GM23338 (cell line): ENCODE data around the gene FSTL3. TPM values are rescaled to one million over a fixed set of nuclear protein-coding genes. Genes with fewer than 3 reads are reported as not detected.

Source experiments
- ATAC-seq: fragments of 200-7000 bp; cut with Tn5 transposase; 3 replicates; pipeline ENCODE4 v1.9.1; 2020
- DNase-seq: peaks from one replicate; pipeline ENCODE4 v3.0.0-alpha.2; 2015; ENCODE audit warnings: low spot score
- H2AFZ ChIP-seq: fragments of 200-600 bp; sonication (generic); 2 replicates; pipeline ENCODE4 v1.8.0; 2016; ENCODE audit warnings: antibody characterized with exemption, mild to moderate bottlenecking, moderate library complexity
- H3F3A ChIP-seq: fragments of 200-600 bp; sonication (generic); replicated peaks from 2 replicates; pipeline ENCODE4 v1.8.0; 2017; ENCODE audit warnings: antibody characterized with exemption, mixed run types, low read depth
- H3K27ac ChIP-seq: fragments of 200-600 bp; sonication (generic); 2 replicates; pipeline ENCODE4 v1.6.1; 2016; ENCODE audit warnings: low read depth
- H3K27me3 ChIP-seq: fragments of 200-600 bp; sonication (generic); 2 replicates; pipeline ENCODE4 v1.8.0; 2016; ENCODE audit warnings: mild to moderate bottlenecking, mixed run types, moderate library complexity; ENCODE audit not compliant: insufficient read depth
- H3K36me3 ChIP-seq: fragments of 200-600 bp; sonication (generic); 2 replicates; pipeline ENCODE4 v1.8.0; 2016; ENCODE audit warnings: mild to moderate bottlenecking; ENCODE audit not compliant: insufficient read depth
- H3K4me1 ChIP-seq: fragments of 200-600 bp; sonication (generic); 2 replicates; pipeline ENCODE4 v1.8.0; 2016; ENCODE audit warnings: mild to moderate bottlenecking, moderate library complexity; ENCODE audit not compliant: insufficient read depth
- H3K4me2 ChIP-seq: fragments of 200-600 bp; sonication (generic); 2 replicates; pipeline ENCODE4 v1.7.1; 2017; ENCODE audit warnings: mixed run types
- H3K4me3 ChIP-seq: fragments of 200-600 bp; sonication (generic); 2 replicates; pipeline ENCODE4 v1.6.1; 2016; ENCODE audit warnings: mixed run types
- H3K79me2 ChIP-seq: fragments of 200-600 bp; sonication (generic); replicated peaks from 2 replicates; pipeline ENCODE4 v1.8.0; 2017; ENCODE audit warnings: mild to moderate bottlenecking; ENCODE audit not compliant: insufficient read depth
- H3K9me2 ChIP-seq: fragments of 200-600 bp; sonication (generic); 2 replicates; pipeline ENCODE4 v1.8.0; 2017; ENCODE audit not compliant: insufficient read depth
- H4K20me1 ChIP-seq: fragments of 200-600 bp; sonication (generic); replicated peaks from 2 replicates; pipeline ENCODE4 v1.8.0; 2017; ENCODE audit warnings: mild to moderate bottlenecking; ENCODE audit not compliant: insufficient read depth
- H3K27ac Mint-ChIP-seq: 2 replicates; pipeline ENCODE4 v1.8.0; 2020; ENCODE audit warnings: inconsistent platforms, mild to moderate bottlenecking, moderate library complexity, mixed read lengths
- H3K27me3 Mint-ChIP-seq: 3 replicates; pipeline ENCODE4 v1.8.0; 2022; ENCODE audit warnings: low read depth, mild to moderate bottlenecking, moderate library complexity, mixed read lengths, inconsistent platforms; ENCODE audit not compliant: insufficient read depth, poor library complexity
- H3K36me3 Mint-ChIP-seq: 3 replicates; pipeline ENCODE4 v1.8.0; 2021; ENCODE audit warnings: low read depth, mild to moderate bottlenecking, inconsistent platforms, moderate library complexity, mixed read lengths
- H3K4me1 Mint-ChIP-seq: 3 replicates; pipeline ENCODE4 v1.8.0; 2020; ENCODE audit warnings: mild to moderate bottlenecking, inconsistent platforms, mixed read lengths
- H3K4me3 Mint-ChIP-seq: 3 replicates; pipeline ENCODE4 v1.8.0; 2021; ENCODE audit warnings: moderate library complexity, mild to moderate bottlenecking, inconsistent platforms, mixed read lengths
- H3K9me3 Mint-ChIP-seq: 3 replicates; pipeline ENCODE4 v1.8.0; 2020; ENCODE audit warnings: moderate library complexity, mild to moderate bottlenecking, inconsistent platforms, mixed read lengths
- CREB1 ChIP-seq: fragments of 250-450 bp; sonication (Bioruptor Pico); IDR thresholded peaks from 2 replicates; pipeline ENCODE4 v1.5.0; 2020; ENCODE audit warnings: low read depth, mild to moderate bottlenecking, moderate library complexity
- EZH2 ChIP-seq: fragments of 200-600 bp; sonication (generic); IDR thresholded peaks from one replicate; pipeline ENCODE4 v1.8.0; 2017; ENCODE audit warnings: antibody characterized with exemption, mild to moderate bottlenecking, low read depth; ENCODE audit not compliant: unreplicated experiment
- EZH2phosphoT487 ChIP-seq: fragments of 200-600 bp; sonication (generic); IDR thresholded peaks from one replicate; pipeline ENCODE4 v1.8.1; 2018; ENCODE audit warnings: antibody characterized with exemption; ENCODE audit not compliant: unreplicated experiment
- JUNB ChIP-seq: IDR thresholded peaks from one replicate; pipeline ENCODE4 v1.6.1; 2016; ENCODE audit warnings: antibody characterized with exemption; ENCODE audit not compliant: unreplicated experiment
- NANOG ChIP-seq: IDR thresholded peaks from 2 replicates; pipeline ENCODE4 v1.6.1; 2016; ENCODE audit warnings: antibody characterized with exemption, borderline replicate concordance
- POLR2AphosphoS5 ChIP-seq: IDR thresholded peaks from 2 replicates; pipeline ENCODE4 v1.6.1; 2016; ENCODE audit warnings: antibody characterized with exemption, low read depth
- REST ChIP-seq: IDR thresholded peaks from one replicate; pipeline ENCODE4 v1.6.1; 2018; ENCODE audit warnings: antibody characterized with exemption; ENCODE audit not compliant: unreplicated experiment
- STAT1 ChIP-seq: IDR thresholded peaks from one replicate; pipeline ENCODE4 v1.6.1; 2016; ENCODE audit warnings: antibody characterized with exemption; ENCODE audit not compliant: unreplicated experiment
- ZNF331 ChIP-seq: fragments of 250-450 bp; sonication (Bioruptor Pico); IDR thresholded peaks from 2 replicates; pipeline ENCODE4 v1.5.0; 2020; ENCODE audit warnings: low read depth, mild to moderate bottlenecking, moderate library complexity
- polyA plus RNA-seq: library from polyadenylated mRNA; unstranded; fragments of >200 nt; fragmentation: Nextera tagmentation; extraction: Ambion mirVana; gene quantifications from 2 replicates; pipeline ENCODE4 v1.2.1, GENCODE V29; 2016
- total RNA-seq: library from RNA; depleted of rRNA; stranded (reverse); fragments of >200 nt; shearing (Covaris generic); gene quantifications from 2 replicates; pipeline ENCODE4 v1.2.3, GENCODE V29; 2014
- TF ChIP-seq, protein P1 (sequence below), 2 experiments: fragments of 200-600 bp in 1 of 2; sonication (generic) in 1 of 2; conservative IDR thresholded peaks; 2 replicates each; pipeline versions ENCODE4 v1.5.1 to v1.6.1; 2016 to 2017; ENCODE audit warnings: antibody characterized with exemption in 2 of 2, low read depth in 2 of 2, mild to moderate bottlenecking in 2 of 2, moderate library complexity in 1 of 2

FSTL3 gene
- total and polyA plus RNA-seq, 2 experiments from 2014 or later = 3.1 to 10.1 TPM

GRCh38 chr19:640161-640558 is 36.0 kb upstream of the FSTL3 start (continued):
- TF ChIP-seq REST (no peak), NANOG (no peak)

- H3K27ac Mint-ChIP-seq = no peak overlapping the region
- H3F3A ChIP-seq = no peaks in the 10 kb centered on the region
- no peak overlapping the region for H2AFZ ChIP-seq
- H3K9me2 ChIP-seq = no peaks in the 10 kb centered on the region
- H3K27me3 ChIP-seq = peaks cover 9% of the 10 kb centered on the region; the same call in 1 of the 2 replicates
- no peaks in the 10 kb centered on the region for H3K79me2 ChIP-seq
- H3K36me3 Mint-ChIP-seq = peaks cover 7% of the 10 kb centered on the region; the same call in 2 of the 3 replicates
- DNase-seq (no peak), ATAC-seq (no peak)
- no peaks in the 10 kb centered on the region; the same call in 2 of the 3 replicates for H3K9me3 Mint-ChIP-seq
- H3K4me3 Mint-ChIP-seq = peak overlapping the region; percentile 50; the same call in 1 of the 3 replicates
- H3K4me3 ChIP-seq = no peak overlapping the region
- H3K27me3 Mint-ChIP-seq = peaks cover 32% of the 10 kb centered on the region
- H4K20me1 ChIP-seq = no peaks in the 10 kb centered on the region; the same call in 1 of the 2 replicates
- no peaks in the 10 kb centered on the region for H3K36me3 ChIP-seq
- no peak overlapping the region for H3K27ac ChIP-seq
- H3K4me1 ChIP-seq = no peaks in the 10 kb centered on the region
- H3K4me2 ChIP-seq = peak overlapping the region; percentile 69; the same call in 1 of the 2 replicates
- peaks cover 4% of the 10 kb centered on the region; the same call in 2 of the 3 replicates for H3K4me1 Mint-ChIP-seq
- no peak for TF ChIP-seq REST
- no peak for TF ChIP-seq JUNB
- no peak for TF ChIP-seq STAT1
- TF ChIP-seq NANOG = no peak
- TF ChIP-seq POLR2AphosphoS5 = no peak
- TF ChIP-seq EZH2phosphoT487 = no peak
- no peak for TF ChIP-seq EZH2
- no peak for TF ChIP-seq ZNF331 (CRISPR knock-in tag)
- no peak for TF ChIP-seq CREB1
- TF ChIP-seq, protein P1, sequence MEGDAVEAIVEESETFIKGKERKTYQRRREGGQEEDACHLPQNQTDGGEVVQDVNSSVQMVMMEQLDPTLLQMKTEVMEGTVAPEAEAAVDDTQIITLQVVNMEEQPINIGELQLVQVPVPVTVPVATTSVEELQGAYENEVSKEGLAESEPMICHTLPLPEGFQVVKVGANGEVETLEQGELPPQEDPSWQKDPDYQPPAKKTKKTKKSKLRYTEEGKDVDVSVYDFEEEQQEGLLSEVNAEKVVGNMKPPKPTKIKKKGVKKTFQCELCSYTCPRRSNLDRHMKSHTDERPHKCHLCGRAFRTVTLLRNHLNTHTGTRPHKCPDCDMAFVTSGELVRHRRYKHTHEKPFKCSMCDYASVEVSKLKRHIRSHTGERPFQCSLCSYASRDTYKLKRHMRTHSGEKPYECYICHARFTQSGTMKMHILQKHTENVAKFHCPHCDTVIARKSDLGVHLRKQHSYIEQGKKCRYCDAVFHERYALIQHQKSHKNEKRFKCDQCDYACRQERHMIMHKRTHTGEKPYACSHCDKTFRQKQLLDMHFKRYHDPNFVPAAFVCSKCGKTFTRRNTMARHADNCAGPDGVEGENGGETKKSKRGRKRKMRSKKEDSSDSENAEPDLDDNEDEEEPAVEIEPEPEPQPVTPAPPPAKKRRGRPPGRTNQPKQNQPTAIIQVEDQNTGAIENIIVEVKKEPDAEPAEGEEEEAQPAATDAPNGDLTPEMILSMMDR (conservative IDR thresholded peaks at IDR 0.05; ENCODE audit: low read depth in 2 of 2) = no peak
These were observed 35.5 kb upstream of the FSTL3 start for GRCh38 chr19:640606-641189.
